Right renal pelvis (tissue), 4 donors: ENCODE results near the gene POU4F3. TPM values are rescaled to one million over a fixed set of nuclear protein-coding genes. Genes with fewer than 3 reads are reported as not detected.

Source experiments
- DNase-seq, 4 donors: peaks; one replicate each; pipeline ENCODE4 v3.0.0-alpha.2; 2013; ENCODE audit warnings: low read depth in 4 of 4, low spot score in 3 of 4, missing footprints in 1 of 4
- polyA plus RNA-seq, 4 donors: library from polyadenylated mRNA; unstranded; fragments of 120-200 nt; gene quantifications; one replicate each; pipeline ENCODE4 v1.2.1, GENCODE V29; 2013; ENCODE audit not compliant: insufficient read length in 4 of 4

The POU4F3 gene
- polyA plus RNA-seq, 4 donors: 0.07 to 0.21 (median 0.18) TPM

- no peak for DNase-seq
Observed at GRCh38 chr5:146390469-146390868, 51.8 kb downstream of the POU4F3 start.

Other genes starting within 250 kb of the POU4F3 start
- under 1 TPM; 0.57 to 1.00 (median 0.94) TPM for gene PLAC8L1, start 233.3 kb upstream of the POU4F3 start, polyA plus RNA-seq
- 100 to 1,000 TPM; 108 to 137 (median 123) TPM for gene LARS1, start 156.2 kb upstream of the POU4F3 start, polyA plus RNA-seq
- 10 to 100 TPM; 27.5 to 33.2 (median 32.9) TPM for gene RBM27, start 135.2 kb upstream of the POU4F3 start, polyA plus RNA-seq
- 100 to 1,000 TPM; 101 to 126 (median 116) TPM for gene TCERG1, start 108.5 kb downstream of the POU4F3 start, polyA plus RNA-seq
- not detected for gene GPR151, start 177.4 kb downstream of the POU4F3 start, polyA plus RNA-seq